HEK293 (cell line): ENCODE data around the gene HIRA.

Experiments used
- CTCF ChIA-PET: fragments of 350-600 bp; formaldehyde crosslinking; extraction: SDS; loops from one replicate; lab custom pipeline; 2021; ENCODE audit warnings: antibody characterized with exemption; lab: Yijun Ruan, JAX
- POLR2A ChIA-PET: fragments of 300-600 bp; formaldehyde crosslinking; extraction: SDS; loops from one replicate; lab custom pipeline; 2020; ENCODE audit warnings: antibody characterized with exemption, inconsistent platforms; lab: Yijun Ruan, JAX
- H3K27ac ChIP-seq: fragments of 200-500 bp; sonication (Bioruptor generic); 2 replicates; pipeline ENCODE4 v1.5.1; 2014; ENCODE audit warnings: low read depth, low read length, control low read depth, inconsistent platforms; ENCODE audit errors: extremely low read depth
- H3K36me3 ChIP-seq, 2 experiments: fragments of 200-500 bp in 1 of 2; sonication (Bioruptor generic) in 1 of 2; 1 replicate in 1 of 2; 2 replicates in 1 of 2; pipeline ENCODE4 v1.5.1; 2014 to 2017; ENCODE audit warnings: inconsistent platforms in 2 of 2, low read length in 2 of 2; ENCODE audit not compliant: control insufficient read depth in 2 of 2, insufficient read depth in 1 of 2
- H3K4me1 ChIP-seq: fragments of 200-500 bp; sonication (Bioruptor generic); 2 replicates; pipeline ENCODE4 v1.5.1; 2014; ENCODE audit warnings: mild to moderate bottlenecking, low read length, inconsistent platforms; ENCODE audit not compliant: control insufficient read depth, insufficient read depth
- H3K4me3 ChIP-seq: 2 replicates; pipeline ENCODE4 v1.5.1; 2011; ENCODE audit warnings: low read depth, mild to moderate bottlenecking, control low read depth, low read length, moderate library complexity
- H3K9me3 ChIP-seq: fragments of 200-500 bp; sonication (Bioruptor generic); 2 replicates; pipeline ENCODE4 v1.5.1; 2014; ENCODE audit warnings: low read depth, low read length, inconsistent platforms; ENCODE audit not compliant: control insufficient read depth, insufficient read depth
- BCL11A ChIP-seq: fragments of 450-650 bp; formaldehyde crosslinking; IDR thresholded peaks from 2 replicates; pipeline ENCODE4 v1.5.1; 2016; ENCODE audit warnings: low read depth, missing biosample characterization, missing genetic modification characterization
- IKZF3 ChIP-seq: fragments of 450-650 bp; IDR thresholded peaks from 2 replicates; pipeline ENCODE4 v1.5.0; 2018; ENCODE audit warnings: missing biosample characterization, mild to moderate bottlenecking, missing genetic modification characterization, moderate library complexity
- KLF7 ChIP-seq: fragments of 450-650 bp; formaldehyde crosslinking; IDR thresholded peaks from 2 replicates; pipeline ENCODE4 v1.5.1; 2016; ENCODE audit warnings: missing biosample characterization, missing genetic modification characterization, borderline replicate concordance
- ZFP69B ChIP-seq: fragments of 450-650 bp; formaldehyde crosslinking; IDR thresholded peaks from 2 replicates; pipeline ENCODE4 v1.5.1; 2016; ENCODE audit warnings: missing biosample characterization, missing genetic modification characterization
- ZNF174 ChIP-seq: fragments of 450-650 bp; formaldehyde crosslinking; IDR thresholded peaks from 2 replicates; pipeline ENCODE4 v1.5.0; 2017; ENCODE audit warnings: missing biosample characterization, mild to moderate bottlenecking, missing genetic modification characterization
- ZNF184 ChIP-seq: fragments of 450-650 bp; IDR thresholded peaks from 2 replicates; pipeline ENCODE4 v1.5.1; 2018; ENCODE audit warnings: missing biosample characterization, mild to moderate bottlenecking, missing genetic modification characterization
- ZNF19 ChIP-seq: fragments of 450-650 bp; formaldehyde crosslinking; IDR thresholded peaks from 2 replicates; pipeline ENCODE4; 2016; ENCODE audit warnings: missing biosample characterization, missing genetic modification characterization, low read depth
- ZNF2 ChIP-seq: fragments of 450-650 bp; formaldehyde crosslinking; IDR thresholded peaks from 2 replicates; pipeline ENCODE4 v1.5.1; 2016; ENCODE audit warnings: missing biosample characterization, missing genetic modification characterization
- ZNF221 ChIP-seq: fragments of 450-650 bp; formaldehyde crosslinking; IDR thresholded peaks from 2 replicates; pipeline ENCODE4 v1.5.1; 2017; ENCODE audit warnings: missing biosample characterization, missing genetic modification characterization, borderline replicate concordance
- ZNF26 ChIP-seq: fragments of 450-650 bp; formaldehyde crosslinking; IDR thresholded peaks from 2 replicates; pipeline ENCODE4 v1.5.1; 2016; ENCODE audit warnings: missing biosample characterization, missing genetic modification characterization
- ZNF404 ChIP-seq: fragments of 450-650 bp; formaldehyde crosslinking; IDR thresholded peaks from 2 replicates; pipeline ENCODE4 v1.5.1; 2017; ENCODE audit warnings: missing biosample characterization, missing genetic modification characterization
- ZNF510 ChIP-seq: fragments of 450-650 bp; formaldehyde crosslinking; IDR thresholded peaks from 2 replicates; pipeline ENCODE4 v1.5.1; 2018; ENCODE audit warnings: mild to moderate bottlenecking, missing genetic modification characterization, missing biosample characterization; ENCODE audit not compliant: insufficient replicate concordance
- ZNF514 ChIP-seq: fragments of 450-650 bp; formaldehyde crosslinking; IDR thresholded peaks from 2 replicates; pipeline ENCODE4 v1.5.1; 2016; ENCODE audit warnings: missing biosample characterization, missing genetic modification characterization
- ZNF548 ChIP-seq: fragments of 450-650 bp; formaldehyde crosslinking; IDR thresholded peaks from 2 replicates; pipeline ENCODE4 v1.5.1; 2016; ENCODE audit warnings: missing biosample characterization, missing genetic modification characterization
- ZNF561 ChIP-seq: fragments of 450-650 bp; IDR thresholded peaks from 2 replicates; pipeline ENCODE4 v1.5.1; 2018; ENCODE audit warnings: missing biosample characterization, missing genetic modification characterization, borderline replicate concordance
- ZNF571 ChIP-seq: fragments of 450-650 bp; formaldehyde crosslinking; IDR thresholded peaks from 2 replicates; pipeline ENCODE4 v1.5.0; 2017; ENCODE audit warnings: missing biosample characterization, missing genetic modification characterization
- ZNF596 ChIP-seq: fragments of 450-650 bp; IDR thresholded peaks from 2 replicates; pipeline ENCODE4 v1.5.0; 2018; ENCODE audit warnings: missing biosample characterization, mild to moderate bottlenecking, missing genetic modification characterization, moderate library complexity
- ZNF600 ChIP-seq: fragments of 450-650 bp; formaldehyde crosslinking; IDR thresholded peaks from 2 replicates; pipeline ENCODE4 v1.5.1; 2016; ENCODE audit warnings: missing biosample characterization, missing genetic modification characterization
- ZNF624 ChIP-seq: fragments of 450-650 bp; formaldehyde crosslinking; IDR thresholded peaks from 2 replicates; pipeline ENCODE4 v1.5.1; 2017; ENCODE audit warnings: missing biosample characterization, missing genetic modification characterization
- ZNF629 ChIP-seq: fragments of 450-650 bp; formaldehyde crosslinking; IDR thresholded peaks from 2 replicates; pipeline ENCODE4 v1.5.1; 2017; ENCODE audit warnings: missing biosample characterization, missing genetic modification characterization
- ZNF837 ChIP-seq: fragments of 450-650 bp; formaldehyde crosslinking; IDR thresholded peaks from 2 replicates; pipeline ENCODE4 v1.5.1; 2016; ENCODE audit warnings: missing biosample characterization, missing genetic modification characterization
- ZSCAN23 ChIP-seq: fragments of 450-650 bp; formaldehyde crosslinking; IDR thresholded peaks from 2 replicates; pipeline ENCODE4 v1.5.1; 2016; ENCODE audit warnings: missing biosample characterization, missing genetic modification characterization
- TF ChIP-seq, protein P1 (sequence below): fragments of 450-650 bp; formaldehyde crosslinking; IDR thresholded peaks from 2 replicates; pipeline ENCODE4 v1.5.1; 2017; ENCODE audit warnings: missing biosample characterization, missing genetic modification characterization

The HIRA gene

DNA sequence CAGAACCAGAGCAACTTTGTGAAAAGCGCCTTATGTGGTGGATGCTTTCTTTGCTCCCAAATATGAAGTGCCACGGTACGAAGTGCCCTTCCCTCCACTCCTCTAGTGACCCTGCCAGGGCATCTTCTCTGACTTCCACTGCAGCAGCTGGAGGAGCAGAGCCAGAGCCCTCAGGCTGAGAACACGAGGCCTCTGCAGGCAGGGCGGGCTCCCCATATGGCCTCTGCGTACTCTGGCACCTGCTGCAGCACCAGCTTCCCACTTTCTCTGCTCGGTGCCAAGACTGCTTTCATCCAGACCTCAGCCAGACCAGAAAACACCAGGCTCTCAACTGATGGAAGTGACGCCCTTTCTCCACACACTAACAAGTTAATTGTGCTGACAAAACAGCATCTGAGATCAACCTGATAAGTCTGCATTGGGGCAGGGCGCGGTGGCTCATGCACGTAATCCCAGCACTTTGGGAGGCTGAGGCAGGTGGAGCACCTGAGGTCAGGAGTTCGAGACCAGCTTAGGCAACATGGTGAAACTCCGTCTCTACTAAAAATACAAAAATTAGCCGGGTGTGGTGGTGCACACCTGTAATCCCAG lies 34.7 kb upstream of the HIRA start (continued):
- no peak for TF ChIP-seq ZSCAN23 (tag by site-specific recombination)
- TF ChIP-seq ZNF174 (tag by site-specific recombination) = no peak
- TF ChIP-seq ZNF548 (tag by site-specific recombination) = no peak
- TF ChIP-seq, protein P1, sequence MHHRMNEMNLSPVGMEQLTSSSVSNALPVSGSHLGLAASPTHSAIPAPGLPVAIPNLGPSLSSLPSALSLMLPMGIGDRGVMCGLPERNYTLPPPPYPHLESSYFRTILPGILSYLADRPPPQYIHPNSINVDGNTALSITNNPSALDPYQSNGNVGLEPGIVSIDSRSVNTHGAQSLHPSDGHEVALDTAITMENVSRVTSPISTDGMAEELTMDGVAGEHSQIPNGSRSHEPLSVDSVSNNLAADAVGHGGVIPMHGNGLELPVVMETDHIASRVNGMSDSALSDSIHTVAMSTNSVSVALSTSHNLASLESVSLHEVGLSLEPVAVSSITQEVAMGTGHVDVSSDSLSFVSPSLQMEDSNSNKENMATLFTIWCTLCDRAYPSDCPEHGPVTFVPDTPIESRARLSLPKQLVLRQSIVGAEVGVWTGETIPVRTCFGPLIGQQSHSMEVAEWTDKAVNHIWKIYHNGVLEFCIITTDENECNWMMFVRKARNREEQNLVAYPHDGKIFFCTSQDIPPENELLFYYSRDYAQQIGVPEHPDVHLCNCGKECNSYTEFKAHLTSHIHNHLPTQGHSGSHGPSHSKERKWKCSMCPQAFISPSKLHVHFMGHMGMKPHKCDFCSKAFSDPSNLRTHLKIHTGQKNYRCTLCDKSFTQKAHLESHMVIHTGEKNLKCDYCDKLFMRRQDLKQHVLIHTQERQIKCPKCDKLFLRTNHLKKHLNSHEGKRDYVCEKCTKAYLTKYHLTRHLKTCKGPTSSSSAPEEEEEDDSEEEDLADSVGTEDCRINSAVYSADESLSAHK = no peak
- no peak for TF ChIP-seq IKZF3 (tag by site-specific recombination)
- TF ChIP-seq ZNF624 (tag by site-specific recombination) = no peak

DNA sequence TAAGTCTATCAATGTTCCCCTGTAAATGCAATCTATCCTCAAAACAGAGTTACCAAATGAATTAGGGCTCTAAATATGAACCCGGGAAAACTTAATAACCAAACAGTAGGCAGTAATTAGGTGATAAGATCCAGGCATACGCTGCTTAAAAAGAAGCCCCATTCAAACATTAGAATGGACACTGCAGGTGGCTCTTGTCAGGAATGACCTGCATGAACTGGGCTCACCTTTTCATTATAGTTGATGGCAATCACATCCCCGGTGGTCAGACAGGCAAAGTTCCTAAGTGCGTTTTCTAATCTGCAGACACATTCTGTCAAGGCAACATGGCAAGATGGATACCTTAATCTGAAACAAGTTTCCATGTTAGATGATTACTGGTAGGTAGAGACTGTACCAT lies 33.4 kb upstream of the HIRA start:
- peaks cover 14 to 97% of the 10 kb centered on the region in 2 experiments; a peak in 2 of 3 replicates for H3K36me3 ChIP-seq
- TF ChIP-seq KLF7 (no peak), ZNF510 (no peak), ZNF2 (tag by site-specific recombination) (no peak), ZNF600 (tag by site-specific recombination) (no peak), ZNF837 (no peak), ZFP69B (tag by site-specific recombination) (no peak), ZNF404 (tag by site-specific recombination) (no peak), ZNF571 (tag by site-specific recombination) (no peak), ZNF629 (tag by site-specific recombination) (no peak), ZNF596 (tag by site-specific recombination) (no peak), ZNF561 (tag by site-specific recombination) (no peak), ZNF19 (no peak), ZNF26 (tag by site-specific recombination) (no peak), ZNF184 (no peak), ZNF514 (tag by site-specific recombination) (no peak), BCL11A (tag by site-specific recombination) (no peak), ZNF221 (tag by site-specific recombination) (no peak)
- TF ChIP-seq, all 188 proteins: peak for 0
- ChIA-PET CTCF (interaction anchor here (0.7 to 5.8 kb wide), 4 partner anchors 9 to 511 kb away, joined by 3 to 27 read pairs (median 3); no protein-coding TSS in a partner anchor), POLR2A (interaction anchor here (1.7 kb wide), 1 partner anchor 15 kb away, joined by 7 read pairs; the partner anchor contains the start of gene CDC45)
- Histone ChIP-seq H3K9me3 (no peaks in the 10 kb centered on the region), H3K27ac (no peak overlapping the region), H3K4me1 (no peaks in the 10 kb centered on the region), H3K4me3 (no peak overlapping the region)
